Measurements from ENCODE around the gene RNF8.

Gene RNF8

DNA sequence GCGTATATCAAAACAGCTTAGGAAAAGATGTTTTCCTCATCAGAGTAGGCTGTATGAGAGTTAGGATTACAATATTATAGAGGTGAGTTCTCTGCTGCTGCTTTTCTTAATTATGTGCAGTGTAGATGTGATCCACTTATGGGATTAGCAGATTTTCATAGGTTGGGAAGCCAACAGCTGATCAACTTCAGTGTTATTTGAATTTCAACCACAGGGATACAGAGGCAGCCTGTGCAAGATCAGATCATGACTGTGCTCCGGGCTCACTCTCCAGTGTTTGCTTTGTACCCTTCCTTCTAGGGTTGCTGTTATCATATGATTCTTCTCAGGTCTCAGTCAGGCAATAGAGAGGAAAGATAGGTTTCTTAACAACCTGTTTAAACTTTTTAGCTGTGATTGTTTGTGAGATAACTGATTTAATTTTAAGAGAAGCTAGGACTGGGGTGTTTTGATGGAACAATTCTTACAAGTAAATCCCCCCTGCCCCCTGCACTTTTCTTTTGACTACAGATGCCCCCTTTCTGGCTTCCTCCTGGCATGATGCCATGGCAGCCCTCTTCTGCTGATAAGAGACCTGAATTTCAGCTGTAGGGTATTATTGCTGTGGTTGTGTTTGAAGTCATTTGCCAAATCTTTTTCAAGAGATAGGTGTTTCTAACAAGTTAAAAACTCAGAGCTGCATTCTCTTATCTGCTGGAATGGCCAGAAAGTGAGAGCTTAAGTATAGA lies 8.5 kb downstream of the RNF8 start:
- Mint-ChIP-seq H3K9me3 (no peaks in the 10 kb centered on the region), H3K4me1 (ENCODE audit: low read depth) (peaks cover 7% of the 10 kb centered on the region), H3K4me3 (no peak overlapping the region), H3K27ac (no peak overlapping the region), H3K36me3 (ENCODE audit: low read depth) (peaks cover 11% of the 10 kb centered on the region), H3K27me3 (ENCODE audit: low read depth) (no peaks in the 10 kb centered on the region)

DNA sequence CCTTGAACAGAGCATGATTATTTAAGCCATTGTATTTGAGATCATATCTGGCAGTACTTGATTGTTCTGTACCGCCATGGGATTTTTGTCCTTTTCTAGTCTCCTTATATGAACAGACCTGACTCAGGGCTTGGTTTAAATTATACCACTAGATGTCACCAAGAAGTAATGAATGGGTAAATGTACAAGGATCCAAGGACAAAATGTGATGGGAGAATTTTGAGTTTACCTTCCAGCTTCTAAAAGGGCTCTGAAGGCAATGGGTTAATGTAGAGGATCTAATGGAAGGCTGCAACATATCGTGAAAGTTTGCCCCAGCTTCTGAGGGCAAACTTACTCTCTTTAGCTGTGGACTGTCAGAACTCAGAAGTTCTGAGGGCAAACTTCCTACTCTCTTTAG lies 12.0 kb downstream of the RNF8 start:
- Mint-ChIP-seq H3K36me3 (ENCODE audit: low read depth) (peaks cover 28% of the 10 kb centered on the region), H3K4me1 (ENCODE audit: low read depth) (peaks cover 10% of the 10 kb centered on the region), H3K27me3 (ENCODE audit: low read depth) (no peaks in the 10 kb centered on the region), H3K27ac (no peak overlapping the region), H3K9me3 (no peaks in the 10 kb centered on the region), H3K4me3 (no peak overlapping the region)

- Mint-ChIP-seq H3K9me3 (no peaks in the 10 kb centered on the region), H3K27me3 (ENCODE audit: low read depth) (no peaks in the 10 kb centered on the region), H3K36me3 (ENCODE audit: low read depth) (peaks cover 24% of the 10 kb centered on the region), H3K27ac (no peak overlapping the region), H3K4me1 (ENCODE audit: low read depth) (peaks cover 10% of the 10 kb centered on the region), H3K4me3 (no peak overlapping the region)
Observed at GRCh38 chr6:37366910-37367309, 13.1 kb downstream of the RNF8 start.

DNA sequence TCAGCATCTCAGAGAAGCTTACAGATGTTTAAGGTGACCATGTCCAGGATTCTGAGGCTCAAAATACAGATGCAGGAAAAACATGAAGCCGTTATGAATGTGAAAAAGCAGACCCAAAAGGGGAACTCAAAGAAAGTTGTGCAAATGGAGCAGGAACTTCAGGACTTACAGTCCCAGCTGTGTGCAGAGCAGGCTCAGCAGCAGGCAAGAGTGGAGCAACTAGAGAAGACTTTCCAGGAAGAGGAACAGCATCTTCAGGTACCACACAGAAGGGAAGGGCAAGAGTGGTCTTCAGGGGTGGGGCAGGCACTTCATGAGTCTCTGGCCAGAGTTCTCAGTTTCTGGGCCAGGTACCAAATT lies 15.2 kb downstream of the RNF8 start:
- Mint-ChIP-seq H3K27ac (no peak overlapping the region), H3K36me3 (ENCODE audit: low read depth) (peaks cover 23% of the 10 kb centered on the region), H3K4me1 (ENCODE audit: low read depth) (peaks cover 10% of the 10 kb centered on the region), H3K27me3 (ENCODE audit: low read depth) (no peaks in the 10 kb centered on the region), H3K9me3 (no peaks in the 10 kb centered on the region), H3K4me3 (no peak overlapping the region)

GRCh38 chr6:37369321-37370201 lies 15.8 kb downstream of the RNF8 start:
- H3K4me1 Mint-ChIP-seq (ENCODE audit: low read depth) = peaks cover 10% of the 10 kb centered on the region
- no peak overlapping the region for H3K27ac Mint-ChIP-seq
- peaks cover 27% of the 10 kb centered on the region for H3K36me3 Mint-ChIP-seq (ENCODE audit: low read depth)
- no peaks in the 10 kb centered on the region for H3K9me3 Mint-ChIP-seq
- no peak overlapping the region for H3K4me3 Mint-ChIP-seq
- no peaks in the 10 kb centered on the region for H3K27me3 Mint-ChIP-seq (ENCODE audit: low read depth)

DNA sequence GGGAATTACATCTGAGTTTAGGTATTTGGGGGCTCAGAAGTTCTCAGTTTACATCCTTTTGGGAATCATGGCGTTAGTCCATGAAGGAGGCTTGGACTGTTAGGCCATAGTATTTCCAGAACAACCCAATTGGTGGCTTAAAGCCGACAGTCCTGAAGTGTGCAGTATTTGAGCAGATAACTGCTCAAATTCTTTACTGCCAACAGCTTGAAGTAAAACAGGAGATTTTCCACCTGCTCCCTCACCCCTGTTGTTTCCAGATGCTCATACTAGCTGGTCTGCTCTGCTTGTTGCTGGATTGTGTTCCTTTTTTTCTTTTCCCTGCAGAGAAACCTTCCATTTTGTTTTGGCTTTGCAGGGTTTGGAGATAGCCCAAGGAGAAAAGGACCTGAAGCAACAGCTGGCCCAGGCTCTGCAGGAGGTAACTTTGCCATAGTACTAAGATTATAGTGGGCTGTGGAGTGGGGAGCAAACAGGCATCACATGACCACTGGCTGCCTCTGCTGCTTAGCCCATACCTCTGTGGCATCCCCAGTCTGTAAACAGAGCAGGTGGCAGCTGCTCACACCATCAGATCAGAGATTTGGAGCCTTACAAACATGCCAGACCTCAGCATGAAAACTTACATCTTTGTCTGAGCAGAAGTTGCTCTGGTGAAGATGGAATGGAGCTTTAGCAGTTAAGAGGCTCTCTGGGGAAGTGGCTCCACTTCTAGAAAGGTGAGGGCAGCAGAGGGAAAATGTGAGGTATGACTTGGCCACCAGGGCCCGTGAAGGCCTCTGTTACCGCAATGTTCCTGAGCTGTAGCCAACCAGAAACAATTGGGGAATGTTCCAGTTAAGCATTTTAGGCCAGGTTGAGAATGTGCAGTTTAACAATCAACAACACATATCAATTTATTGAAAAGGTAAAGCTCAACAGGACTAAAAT lies 17.6 kb downstream of the RNF8 start:
- H3K4me3 Mint-ChIP-seq = no peak overlapping the region
- H3K36me3 Mint-ChIP-seq (ENCODE audit: low read depth) = peaks cover 35% of the 10 kb centered on the region
- H3K27ac Mint-ChIP-seq = no peak overlapping the region
- H3K9me3 Mint-ChIP-seq = no peaks in the 10 kb centered on the region
- H3K27me3 Mint-ChIP-seq (ENCODE audit: low read depth) = no peaks in the 10 kb centered on the region
- H3K4me1 Mint-ChIP-seq (ENCODE audit: low read depth) = peaks cover 10% of the 10 kb centered on the region

DNA sequence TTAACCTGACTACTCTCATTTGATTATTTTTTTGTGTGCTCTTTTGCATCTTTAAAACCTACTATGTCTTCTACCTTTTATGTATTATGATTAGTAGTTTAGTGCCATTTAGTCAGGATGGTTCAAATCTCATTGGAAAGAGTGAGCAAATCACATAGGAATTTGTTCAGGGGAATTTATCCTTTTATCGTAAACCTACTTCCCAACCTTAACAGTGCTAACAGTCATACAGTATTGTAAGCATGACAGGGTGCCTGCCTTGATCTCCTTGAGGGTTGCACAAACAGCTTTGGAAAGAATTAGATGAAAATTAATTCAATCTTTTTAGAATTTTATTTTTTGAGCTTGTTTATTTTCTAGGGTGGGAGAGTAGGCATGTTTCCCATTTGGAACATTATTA lies 18.3 kb downstream of the RNF8 start:
- H3K36me3 Mint-ChIP-seq (ENCODE audit: low read depth) = peaks cover 36% of the 10 kb centered on the region
- no peaks in the 10 kb centered on the region for H3K9me3 Mint-ChIP-seq
- H3K4me3 Mint-ChIP-seq = no peak overlapping the region
- no peaks in the 10 kb centered on the region for H3K27me3 Mint-ChIP-seq (ENCODE audit: low read depth)
- no peak overlapping the region for H3K27ac Mint-ChIP-seq
- H3K4me1 Mint-ChIP-seq (ENCODE audit: low read depth) = peaks cover 10% of the 10 kb centered on the region

DNA sequence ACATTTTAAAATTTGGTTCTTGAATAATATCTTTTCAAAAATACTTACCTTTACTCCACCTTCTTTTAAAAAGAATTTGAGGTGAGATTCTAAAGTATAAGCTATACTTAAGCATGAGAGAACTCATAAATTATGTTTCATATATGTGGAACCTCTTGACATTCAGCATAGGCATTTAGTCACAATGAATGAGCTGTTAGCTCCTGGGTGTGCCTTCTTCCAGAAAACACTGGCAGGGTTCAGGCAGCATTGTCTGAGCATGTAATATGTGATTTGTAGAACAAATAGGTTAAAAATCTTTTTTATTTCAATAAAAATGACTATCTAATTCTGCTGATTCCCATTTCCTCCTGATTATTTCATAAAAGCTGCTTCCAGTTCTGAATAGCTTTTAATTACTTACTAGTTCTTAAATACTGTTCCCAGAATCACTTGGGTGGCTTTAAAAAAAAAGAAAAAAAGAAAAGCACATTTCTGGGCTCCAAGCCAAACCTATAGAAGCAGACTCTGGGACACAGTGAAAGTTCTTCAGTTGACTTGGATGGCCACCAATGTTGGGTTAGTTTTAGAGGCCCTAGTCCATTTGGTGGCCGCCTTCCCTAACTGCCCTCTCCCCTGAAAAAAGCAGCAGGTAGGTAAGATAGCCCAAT lies 20.2 kb downstream of the RNF8 start:
- H3K9me3 Mint-ChIP-seq = no peaks in the 10 kb centered on the region
- no peaks in the 10 kb centered on the region for H3K27me3 Mint-ChIP-seq (ENCODE audit: low read depth)
- no peak overlapping the region for H3K27ac Mint-ChIP-seq
- peaks cover 40% of the 10 kb centered on the region for H3K36me3 Mint-ChIP-seq (ENCODE audit: low read depth)
- H3K4me1 Mint-ChIP-seq (ENCODE audit: low read depth) = peaks cover 4% of the 10 kb centered on the region
- no peak overlapping the region for H3K4me3 Mint-ChIP-seq

DNA sequence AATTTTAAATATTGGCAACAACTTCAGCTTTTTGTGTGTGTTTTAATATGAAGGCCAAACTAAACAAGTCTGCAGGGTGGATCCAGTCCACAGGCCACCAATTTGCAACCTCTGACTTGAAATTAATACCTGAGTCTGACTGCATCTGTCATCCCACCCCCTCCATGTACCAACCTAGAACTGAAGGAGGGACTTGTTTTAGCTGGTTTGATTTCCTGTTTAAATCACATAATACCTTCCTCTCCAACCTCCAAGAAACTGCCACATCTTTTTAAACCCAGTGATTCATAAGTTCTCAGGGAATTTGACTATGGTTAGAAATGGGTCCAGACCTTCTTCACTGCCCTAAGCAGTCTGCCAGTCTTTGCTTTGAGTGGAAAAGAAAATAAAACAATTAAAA lies 21.6 kb downstream of the RNF8 start:
- Mint-ChIP-seq H3K9me3 (no peaks in the 10 kb centered on the region), H3K4me1 (ENCODE audit: low read depth) (no peaks in the 10 kb centered on the region), H3K27me3 (ENCODE audit: low read depth) (no peaks in the 10 kb centered on the region), H3K27ac (no peak overlapping the region), H3K36me3 (ENCODE audit: low read depth) (peaks cover 32% of the 10 kb centered on the region), H3K4me3 (no peak overlapping the region)

- no peak overlapping the region for H3K4me3 Mint-ChIP-seq
- peaks cover 30% of the 10 kb centered on the region for H3K36me3 Mint-ChIP-seq (ENCODE audit: low read depth)
- no peak overlapping the region for H3K27ac Mint-ChIP-seq
Observed at GRCh38 chr6:37376078-37376743, 22.4 kb downstream of the RNF8 start.

DNA sequence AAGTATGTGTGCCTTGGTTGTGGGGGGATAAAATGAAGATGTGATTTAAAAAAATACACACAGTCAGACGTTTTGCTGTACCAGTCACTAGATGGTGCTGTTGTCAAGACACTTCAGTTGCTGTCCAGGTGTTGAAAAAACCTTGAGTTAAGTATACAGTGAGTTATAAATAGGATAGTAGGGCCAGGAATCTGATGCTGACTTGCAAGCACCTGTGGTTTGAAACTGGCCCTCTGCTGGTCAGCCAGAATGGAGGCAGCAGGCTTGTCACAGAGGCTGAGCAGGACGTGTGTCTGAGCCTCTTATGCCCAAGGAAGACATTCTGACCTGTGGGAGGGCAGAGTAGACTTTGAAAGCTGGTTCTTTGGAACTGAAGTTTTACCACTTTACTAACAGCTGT lies 27.8 kb downstream of the RNF8 start:
- Mint-ChIP-seq H3K9me3 (no peaks in the 10 kb centered on the region), H3K27ac (no peak overlapping the region), H3K4me3 (no peak overlapping the region), H3K27me3 (ENCODE audit: low read depth) (no peaks in the 10 kb centered on the region), H3K36me3 (ENCODE audit: low read depth) (peaks cover 26% of the 10 kb centered on the region), H3K4me1 (ENCODE audit: low read depth) (peaks cover 2% of the 10 kb centered on the region)

More at GRCh38 chr6:37376078-37376743, 22.4 kb downstream of the RNF8 start:
- Mint-ChIP-seq H3K4me1 (ENCODE audit: low read depth) (no peaks in the 10 kb centered on the region), H3K9me3 (no peaks in the 10 kb centered on the region), H3K27me3 (ENCODE audit: low read depth) (no peaks in the 10 kb centered on the region)

DNA sequence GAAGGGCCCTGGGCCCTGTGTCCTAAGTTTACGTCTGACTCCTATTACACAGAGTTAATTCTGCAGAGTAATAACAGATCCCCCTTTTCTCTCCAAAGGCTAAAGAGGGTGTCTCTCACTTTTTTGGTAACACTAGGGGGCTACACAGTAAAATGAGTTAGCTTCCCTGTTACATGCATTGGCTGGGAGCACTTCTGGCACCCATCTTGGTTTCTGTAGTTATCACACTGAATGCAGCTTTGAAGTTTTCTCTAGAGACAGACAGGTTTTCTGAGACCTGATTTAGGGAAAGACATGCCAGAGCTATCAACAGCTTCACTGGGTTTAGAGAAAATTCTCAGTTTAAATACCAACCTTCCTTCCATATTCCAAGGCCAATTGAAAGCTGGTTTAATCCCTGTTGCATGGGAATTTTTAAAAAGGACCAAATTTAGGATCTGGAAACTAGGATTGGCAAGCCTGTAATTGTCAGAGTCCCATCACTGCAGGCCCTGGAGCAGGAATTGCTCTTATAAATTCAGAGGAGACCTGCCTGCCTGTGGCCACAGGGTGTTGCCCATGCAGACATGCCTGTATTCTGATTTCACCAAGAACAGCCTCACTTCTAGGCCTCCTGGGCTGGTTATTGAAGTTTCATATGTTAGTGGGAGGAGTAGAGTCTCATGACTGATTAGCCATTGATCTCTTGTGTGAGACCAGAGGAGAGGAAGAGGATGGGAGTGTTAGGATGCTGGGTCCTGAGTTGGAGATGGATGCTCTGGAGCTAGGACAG lies 29.4 kb downstream of the RNF8 start:
- peaks cover 2% of the 10 kb centered on the region for H3K4me1 Mint-ChIP-seq (ENCODE audit: low read depth)
- no peaks in the 10 kb centered on the region for H3K9me3 Mint-ChIP-seq
- H3K27me3 Mint-ChIP-seq (ENCODE audit: low read depth) = no peaks in the 10 kb centered on the region
- peaks cover 19% of the 10 kb centered on the region for H3K36me3 Mint-ChIP-seq (ENCODE audit: low read depth)
- no peak overlapping the region for H3K4me3 Mint-ChIP-seq
- peak overlapping the region; percentile 32 for H3K27ac Mint-ChIP-seq

GRCh38 chr6:37388578-37388977 lies 34.8 kb downstream of the RNF8 start:
- Mint-ChIP-seq H3K4me1 (ENCODE audit: low read depth) (peaks cover 3% of the 10 kb centered on the region), H3K9me3 (no peaks in the 10 kb centered on the region), H3K36me3 (ENCODE audit: low read depth) (peaks cover 5% of the 10 kb centered on the region), H3K27me3 (ENCODE audit: low read depth) (no peaks in the 10 kb centered on the region), H3K27ac (no peak overlapping the region), H3K4me3 (no peak overlapping the region)

Data from T-helper 1 cell treated with Interleukin-12 subunit alpha and Interleukin-12 subunit beta and Interleukin-4 antibody, amounts not matched to agents 30 μg/mL and 1 μg/mL, for 36 hours (primary cell).